ENCODE results near the gene NIM1K.
"Not testable (repeated sequence)": the region's sequence is repeated elsewhere in the genome, so short reads cannot be mapped to it uniquely, and the experiment has no call there.

The NIM1K gene

DNA sequence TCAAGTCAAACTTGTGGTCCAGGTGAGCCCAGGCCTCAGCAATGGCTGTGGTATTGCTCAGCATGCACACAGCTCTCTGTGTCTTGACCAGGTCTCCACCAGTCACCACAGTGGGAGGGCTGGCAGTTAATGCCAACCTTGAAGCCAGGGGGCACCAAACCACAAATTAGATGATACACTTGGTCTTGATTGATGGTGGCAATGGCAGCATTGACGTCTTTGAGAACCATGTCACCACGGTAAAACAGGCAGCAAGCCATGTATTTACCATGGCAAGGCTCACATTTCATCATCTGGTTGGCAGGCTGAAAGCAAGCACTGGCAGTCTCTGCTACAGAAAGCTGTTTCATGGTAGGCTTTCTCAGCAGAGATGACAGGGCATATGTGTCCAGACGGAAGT, 40.0 kb downstream of the NIM1K start:
- peak; percentile 64 for DNase-seq

GRCh38 chr5:43232943-43233833, 41.2 kb downstream of the NIM1K start:
- DNase-seq: no peak

DNA sequence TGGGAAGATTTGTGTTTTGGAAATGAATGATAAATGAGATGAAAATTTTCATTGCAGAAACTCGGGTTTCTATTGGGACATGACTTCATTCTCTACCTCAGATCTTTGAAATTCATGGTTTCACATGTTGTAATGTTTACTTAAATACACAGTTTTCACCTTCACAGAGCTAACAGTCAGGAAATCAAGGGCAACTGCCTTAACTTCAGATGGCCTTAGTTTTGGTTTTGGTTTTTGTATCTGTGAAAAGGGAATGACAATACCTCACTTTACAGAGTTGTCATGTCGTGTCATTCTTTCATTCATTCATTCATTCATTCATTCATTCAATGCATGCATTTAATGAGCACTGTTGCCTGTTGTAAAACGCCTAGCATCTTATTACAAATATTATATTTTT, 41.9 kb downstream of the NIM1K start:
- DNase-seq: no peak

- DNase-seq: no peak
Observed at GRCh38 chr5:43236653-43237355, 44.8 kb downstream of the NIM1K start.

DNA sequence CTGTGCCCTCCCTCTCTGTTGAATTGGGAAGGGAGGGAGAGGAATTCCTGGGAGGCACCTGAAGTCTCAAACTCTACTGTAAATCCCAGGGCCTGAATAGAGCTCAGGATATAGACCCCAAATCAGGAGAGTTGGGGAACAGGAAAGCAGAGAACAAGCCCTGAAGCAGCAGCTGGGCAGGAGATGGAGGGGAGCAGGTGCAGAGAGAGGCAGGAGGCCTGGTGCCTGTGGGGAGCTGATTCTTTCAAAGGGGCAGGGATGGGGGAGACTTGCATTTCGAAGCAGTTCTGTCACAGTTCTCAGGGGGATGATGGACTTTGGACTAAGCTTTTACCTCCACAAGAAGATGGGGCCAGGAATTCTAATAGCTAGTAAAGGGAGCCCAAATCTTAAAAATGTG, 50.2 kb downstream of the NIM1K start:
- no peak for DNase-seq

- DNase-seq: no peak
Observed at GRCh38 chr5:43243270-43243669, 51.2 kb downstream of the NIM1K start.

GRCh38 chr5:43244823-43245565, 53.0 kb downstream of the NIM1K start:
- DNase-seq: no peak

GRCh38 chr5:43245724-43246385, 53.8 kb downstream of the NIM1K start:
- DNase-seq: no peak

GRCh38 chr5:43251754-43252153, 59.7 kb downstream of the NIM1K start:
- DNase-seq: no peak

GRCh38 chr5:43255704-43256103, 63.7 kb downstream of the NIM1K start:
- DNase-seq: no peak

DNA sequence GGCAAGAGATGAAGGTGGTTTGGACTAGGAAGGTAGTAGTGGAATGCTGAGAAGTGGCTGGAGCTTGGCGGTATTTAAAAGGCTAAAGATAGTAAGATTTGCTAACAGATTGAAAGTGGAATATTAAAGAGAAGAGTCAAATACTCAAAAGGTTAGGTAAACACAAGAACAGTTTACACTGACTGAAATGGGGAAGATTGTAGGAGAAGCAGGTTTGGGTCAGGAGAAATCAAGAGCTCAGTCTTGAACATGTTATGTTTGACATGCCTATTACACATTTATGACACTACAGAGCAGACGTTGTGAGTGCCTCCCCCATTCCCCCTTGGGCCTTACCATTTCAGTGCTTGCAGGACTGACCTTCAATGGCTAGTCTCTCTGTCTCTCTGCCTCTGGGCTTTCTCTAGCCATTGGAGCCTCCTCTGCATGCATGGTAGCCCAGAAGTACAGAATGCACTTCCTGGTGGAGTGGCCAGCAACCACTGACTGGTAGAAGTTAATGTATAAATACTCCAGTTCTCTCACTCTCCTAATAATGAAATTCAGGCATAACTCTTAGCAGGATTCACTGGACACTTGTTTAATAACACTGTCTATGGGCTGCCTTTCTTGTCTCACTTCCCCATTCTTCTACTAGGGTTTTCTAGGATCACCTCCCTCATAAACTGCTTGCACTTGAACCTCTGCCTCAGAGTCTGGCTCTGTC, 64.4 kb downstream of the NIM1K start:
- no peak for DNase-seq

DNA sequence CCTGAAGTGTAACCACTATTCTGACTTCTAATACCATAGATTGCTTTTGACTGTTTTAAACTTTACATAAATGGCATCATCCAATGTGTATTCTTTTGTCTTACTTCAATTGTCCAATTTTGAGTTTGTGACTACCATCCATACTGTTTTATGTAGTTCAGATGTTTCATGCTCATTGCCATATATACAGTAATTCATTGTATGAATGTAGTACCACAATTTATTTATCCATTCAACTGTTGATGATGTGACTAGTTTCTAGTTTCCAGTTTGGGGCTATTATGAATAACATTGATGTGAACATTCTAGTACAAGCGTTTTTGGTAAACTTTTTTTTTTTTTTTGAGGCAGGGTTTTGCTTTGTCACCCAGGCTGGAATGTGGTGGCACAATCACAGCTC, 66.1 kb downstream of the NIM1K start:
- no peak for DNase-seq

DNA sequence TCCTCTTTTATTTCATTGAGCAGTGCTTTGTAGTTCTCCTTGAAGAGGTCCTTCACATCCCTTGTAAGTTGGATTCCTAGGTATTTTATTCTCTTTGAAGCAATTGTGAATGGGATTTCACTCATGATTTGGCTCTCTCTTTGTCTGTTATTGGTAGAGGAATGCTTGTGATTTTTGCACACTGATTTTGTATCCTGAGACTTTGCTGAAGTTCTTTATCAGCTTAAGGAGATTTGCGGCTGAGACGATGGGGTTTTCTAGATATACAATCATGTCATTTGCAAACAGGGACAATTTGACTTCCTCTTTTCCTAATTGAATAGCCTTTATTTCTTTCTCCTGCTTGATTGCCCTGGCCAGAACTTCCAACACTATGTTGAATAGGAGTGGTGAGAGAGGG, 70.2 kb downstream of the NIM1K start:
- DNase-seq: not testable (repeated sequence)

GRCh38 chr5:43268188-43268820, 76.3 kb downstream of the NIM1K start:
- no peak for DNase-seq

- no peak for DNase-seq
Observed at GRCh38 chr5:43270645-43271044, 78.6 kb downstream of the NIM1K start.

- DNase-seq: no peak
Observed at GRCh38 chr5:43273552-43273951, 81.5 kb downstream of the NIM1K start.

DNA sequence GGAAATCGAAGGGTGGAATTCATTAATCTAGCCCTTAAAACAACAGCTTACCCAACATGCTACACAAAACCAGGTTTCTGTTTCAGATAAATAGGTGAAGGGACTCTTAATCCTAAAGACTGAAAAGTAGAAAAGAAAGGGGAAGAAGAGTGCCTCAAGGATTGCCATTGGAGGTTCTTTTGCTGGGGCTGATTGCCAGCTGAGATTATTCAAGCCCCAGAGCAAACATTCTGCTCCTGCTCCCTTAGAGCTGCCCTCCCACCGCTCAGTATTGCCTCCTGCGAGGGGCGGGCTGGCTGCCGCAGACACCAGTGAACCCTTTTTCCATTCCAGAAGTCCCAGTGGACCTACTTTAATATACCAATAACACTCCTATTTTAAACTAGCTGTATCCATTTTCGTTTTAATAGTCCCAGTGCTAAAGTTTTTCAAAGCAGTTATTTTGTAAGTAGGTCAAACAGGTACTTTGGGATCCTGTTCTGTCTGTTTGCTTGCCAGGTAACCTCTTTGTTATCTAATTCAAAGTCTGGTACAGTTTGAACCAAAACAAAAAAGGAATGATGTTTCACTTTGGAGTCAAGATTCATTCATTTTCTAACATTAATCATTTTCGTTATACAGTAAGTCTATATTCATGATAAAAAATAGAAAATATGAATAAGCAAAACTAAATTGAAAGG, 82.5 kb downstream of the NIM1K start:
- no peak for DNase-seq

GRCh38 chr5:43275391-43275790, 83.4 kb downstream of the NIM1K start:
- no peak for DNase-seq

- no peak for DNase-seq
Observed at GRCh38 chr5:43279548-43280274, 87.7 kb downstream of the NIM1K start.

- DNase-seq: no peak
Observed at GRCh38 chr5:43281840-43282658, 90.0 kb downstream of the NIM1K start.
